GM12892 (cell line): Measurements from ENCODE around the gene GJA3.

Experiments
- DNase-seq: peaks from one replicate; pipeline ENCODE4 v3.0.0; 2011; ENCODE audit not compliant: insufficient read length
- FAIRE-seq: peaks from 2 replicates; lab custom pipeline; 2011; peaks lifted over from hg19 to GRCh38; lab: Jason Lieb, UNC
- POLR2A ChIP-seq: IDR thresholded peaks from 2 replicates; pipeline ENCODE4 v1.6.1; 2011; ENCODE audit warnings: low read depth, low read length, control low read depth
- POLR2AphosphoS5 ChIP-seq: IDR thresholded peaks from 2 replicates; pipeline ENCODE4 v1.6.1; 2011; ENCODE audit warnings: low read depth, low read length, control low read depth
- TAF1 ChIP-seq: IDR thresholded peaks from 2 replicates; pipeline ENCODE4 v1.6.1; 2011; ENCODE audit warnings: low read depth, mild to moderate bottlenecking, control low read depth, low read length, borderline replicate concordance

The GJA3 gene

GRCh38 chr13:20192158-20192835, 31.4 kb upstream of the GJA3 start:
- FAIRE-seq (peak; percentile 70), DNase-seq (no peak)
- TF ChIP-seq POLR2A = no peak
- no peak for TF ChIP-seq TAF1
- no peak for TF ChIP-seq POLR2AphosphoS5

GRCh38 chr13:20191311-20192157, 30.7 kb upstream of the GJA3 start:
- DNase-seq = no peak
- FAIRE-seq = no peak
- TF ChIP-seq POLR2A = no peak
- TF ChIP-seq TAF1 = no peak

GRCh38 chr13:20190481-20191310, 29.8 kb upstream of the GJA3 start:
- no peak for FAIRE-seq

GRCh38 chr13:20190076-20190475, 29.2 kb upstream of the GJA3 start:
- DNase-seq = no peak
- no peak for TF ChIP-seq POLR2A
- TF ChIP-seq TAF1 = no peak
- no peak for TF ChIP-seq POLR2AphosphoS5
- FAIRE-seq = no peak

More at GRCh38 chr13:20190481-20191310, 29.8 kb upstream of the GJA3 start:
- DNase-seq = no peak
- TF ChIP-seq POLR2A = no peak
- no peak for TF ChIP-seq TAF1
- TF ChIP-seq POLR2AphosphoS5 = no peak

- no peak for TF ChIP-seq TAF1
- TF ChIP-seq POLR2A = no peak
- no peak for TF ChIP-seq POLR2AphosphoS5
- DNase-seq = no peak
- no peak for FAIRE-seq
Observed at GRCh38 chr13:20188667-20189553, 28.1 kb upstream of the GJA3 start.

- TF ChIP-seq POLR2AphosphoS5 = no peak
- TF ChIP-seq TAF1 = no peak
- TF ChIP-seq POLR2A = no peak
- FAIRE-seq (no peak), DNase-seq (no peak)
Observed at GRCh38 chr13:20186771-20187170, 25.9 kb upstream of the GJA3 start.

- no peak for FAIRE-seq
- DNase-seq = no peak
Observed at GRCh38 chr13:20185366-20186056, 24.7 kb upstream of the GJA3 start.

GRCh38 chr13:20182231-20182846, 21.5 kb upstream of the GJA3 start:
- FAIRE-seq (no peak), DNase-seq (peak; percentile 47)
- no peak for TF ChIP-seq POLR2AphosphoS5
- TF ChIP-seq TAF1 = no peak
- no peak for TF ChIP-seq POLR2A

More at GRCh38 chr13:20185366-20186056, 24.7 kb upstream of the GJA3 start:
- TF ChIP-seq POLR2A (no peak), POLR2AphosphoS5 (no peak), TAF1 (no peak)

- DNase-seq (no peak), FAIRE-seq (no peak)
- TF ChIP-seq POLR2AphosphoS5 (no peak), TAF1 (no peak), POLR2A (no peak)
Observed at GRCh38 chr13:20181188-20181587, 20.3 kb upstream of the GJA3 start.
